PC-9 (cell line): ENCODE data around the gene CCDC33. TPM values are rescaled to one million over a fixed set of nuclear protein-coding genes. Genes with fewer than 3 reads are reported as not detected.

ENCODE experiments used
- BruUV-seq: library from RNA; stranded (reverse); fragments of 400-500 nt; replicated peaks from 2 replicates; lab custom pipeline; 2021; lab: Mats Ljungman, UMichigan
- CTCF ChIA-PET: fragments of 300-600 bp; sonication (Branson Sonifier 250); formaldehyde crosslinking; loops from one replicate; lab custom pipeline; 2022; ENCODE audit warnings: antibody characterized with exemption; lab: Charles Lee
- POLR2A ChIA-PET: fragments of 300-600 bp; sonication (Branson Sonifier 250); formaldehyde crosslinking; loops from one replicate; lab custom pipeline; 2022; ENCODE audit warnings: antibody characterized with exemption; ENCODE audit not compliant: unreplicated experiment; lab: Charles Lee
- DNase-seq, 2 experiments: peaks; one replicate each; pipeline versions ENCODE4 v3.0.0 to v3.0.0-alpha.2; 2015 to 2022; ENCODE audit warnings: mixed read lengths in 1 of 2
- H2AFZ ChIP-seq: fragments of 200-600 bp; sonication (generic); 2 replicates; pipeline ENCODE4 v1.8.1; 2017; ENCODE audit warnings: antibody characterized with exemption
- H3F3A ChIP-seq: fragments of 200-600 bp; sonication (generic); 2 replicates; pipeline ENCODE4 v1.8.1; 2017; ENCODE audit warnings: antibody characterized with exemption, mild to moderate bottlenecking, low read depth; ENCODE audit not compliant: insufficient read depth
- H3K27ac ChIP-seq: fragments of 200-600 bp; sonication (generic); 2 replicates; pipeline ENCODE4 v1.6.1; 2016; ENCODE audit warnings: mixed run types
- H3K27me3 ChIP-seq: fragments of 200-600 bp; sonication (generic); 2 replicates; pipeline ENCODE4 v1.6.1; 2016; ENCODE audit warnings: low read depth, mixed run types; ENCODE audit not compliant: insufficient read depth
- H3K36me3 ChIP-seq: fragments of 200-600 bp; sonication (generic); 2 replicates; pipeline ENCODE4 v1.6.1; 2016; ENCODE audit warnings: low read depth, mixed run types
- H3K4me1 ChIP-seq: fragments of 200-600 bp; sonication (generic); replicated peaks from 2 replicates; pipeline ENCODE4 v1.6.1; 2016; ENCODE audit warnings: mixed run types; ENCODE audit not compliant: insufficient read depth
- H3K4me2 ChIP-seq: fragments of 200-600 bp; sonication (generic); 2 replicates; pipeline ENCODE4 v1.6.1; 2017; ENCODE audit warnings: mixed run types
- H3K4me3 ChIP-seq: fragments of 200-600 bp; sonication (generic); 2 replicates; pipeline ENCODE4 v1.6.1; 2016; ENCODE audit warnings: mixed run types
- H3K79me2 ChIP-seq: fragments of 200-600 bp; sonication (generic); 2 replicates; pipeline ENCODE4 v1.6.1; 2017; ENCODE audit warnings: low read depth, mixed run types
- H3K9me2 ChIP-seq: fragments of 200-600 bp; sonication (generic); 2 replicates; pipeline ENCODE4 v1.8.1; 2017; ENCODE audit warnings: mild to moderate bottlenecking; ENCODE audit not compliant: insufficient read depth
- H3K9me3 ChIP-seq: fragments of 200-600 bp; sonication (generic); 2 replicates; pipeline ENCODE4 v1.8.1; 2016; ENCODE audit warnings: low read depth; ENCODE audit not compliant: insufficient read depth
- H4K20me1 ChIP-seq: fragments of 200-600 bp; sonication (generic); 2 replicates; pipeline ENCODE4 v1.8.1; 2017; ENCODE audit not compliant: insufficient read depth
- EZH2 ChIP-seq: fragments of 200-600 bp; sonication (generic); IDR thresholded peaks from 2 replicates; pipeline ENCODE4 v1.8.0; 2017; ENCODE audit warnings: antibody characterized with exemption, low read depth
- intact Hi-C: fragments of 100-400 bp; cut with micrococcal nuclease; formaldehyde crosslinking; loops from one replicate; pipeline ENCODE4 v1.10.0; 2022; ENCODE audit not compliant: unreplicated experiment
- total RNA-seq: library from RNA; stranded (reverse); gene quantifications from 2 replicates; pipeline ENCODE4 v1.2.3, GENCODE V29; 2021
- TF ChIP-seq, protein P1 (sequence below): fragments of 200-600 bp; sonication (generic); conservative IDR thresholded peaks from 2 replicates; pipeline ENCODE4 v1.6.1; 2017; ENCODE audit warnings: mixed run types, antibody characterized with exemption, mild to moderate bottlenecking, moderate library complexity

Gene CCDC33
- total RNA-seq, 1 experiment from 2014 or later, result 7.5 TPM

- no peak overlapping the region for H2AFZ ChIP-seq
- H3K9me2 ChIP-seq, result no peaks in the 10 kb centered on the region
- H3K27ac ChIP-seq, result peak overlapping the region; percentile 95
- peaks cover 80% of the 10 kb centered on the region for H3F3A ChIP-seq
- TF ChIP-seq EZH2, result no peak
- TF ChIP-seq, protein P1, sequence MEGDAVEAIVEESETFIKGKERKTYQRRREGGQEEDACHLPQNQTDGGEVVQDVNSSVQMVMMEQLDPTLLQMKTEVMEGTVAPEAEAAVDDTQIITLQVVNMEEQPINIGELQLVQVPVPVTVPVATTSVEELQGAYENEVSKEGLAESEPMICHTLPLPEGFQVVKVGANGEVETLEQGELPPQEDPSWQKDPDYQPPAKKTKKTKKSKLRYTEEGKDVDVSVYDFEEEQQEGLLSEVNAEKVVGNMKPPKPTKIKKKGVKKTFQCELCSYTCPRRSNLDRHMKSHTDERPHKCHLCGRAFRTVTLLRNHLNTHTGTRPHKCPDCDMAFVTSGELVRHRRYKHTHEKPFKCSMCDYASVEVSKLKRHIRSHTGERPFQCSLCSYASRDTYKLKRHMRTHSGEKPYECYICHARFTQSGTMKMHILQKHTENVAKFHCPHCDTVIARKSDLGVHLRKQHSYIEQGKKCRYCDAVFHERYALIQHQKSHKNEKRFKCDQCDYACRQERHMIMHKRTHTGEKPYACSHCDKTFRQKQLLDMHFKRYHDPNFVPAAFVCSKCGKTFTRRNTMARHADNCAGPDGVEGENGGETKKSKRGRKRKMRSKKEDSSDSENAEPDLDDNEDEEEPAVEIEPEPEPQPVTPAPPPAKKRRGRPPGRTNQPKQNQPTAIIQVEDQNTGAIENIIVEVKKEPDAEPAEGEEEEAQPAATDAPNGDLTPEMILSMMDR, result no peak
- no peak for DNase-seq
- H4K20me1 ChIP-seq, result no peaks in the 10 kb centered on the region
- no TSS peak for BruUV-seq
- CTCF ChIA-PET, result no interaction called here
- H3K4me1 ChIP-seq, result peaks cover 80% of the 10 kb centered on the region
- H3K9me3 ChIP-seq, result no peaks in the 10 kb centered on the region
- H3K79me2 ChIP-seq, result peaks cover 70% of the 10 kb centered on the region
- no peaks in the 10 kb centered on the region for H3K27me3 ChIP-seq
- POLR2A ChIA-PET, result interaction anchor here (0.6 kb wide), 1 partner anchor 37 kb away, joined by 3 read pairs; the partner anchor contains the start of gene CCDC33
- intact Hi-C loops, result no loop called here
- H3K4me3 ChIP-seq, result peak overlapping the region; percentile 73; the same call in 1 of the 2 replicates
- peaks cover 26% of the 10 kb centered on the region for H3K36me3 ChIP-seq
- H3K4me2 ChIP-seq, result peak overlapping the region; percentile 96
Observed at GRCh38 chr15:74199297-74199652, 36.9 kb upstream of the CCDC33 start.

- Histone ChIP-seq H2AFZ (no peak overlapping the region), H3K9me2 (no peaks in the 10 kb centered on the region), H3K4me1 (peaks cover 79% of the 10 kb centered on the region), H3K4me3 (peak overlapping the region; percentile 73; the same call in 1 of the 2 replicates), H3K27me3 (no peaks in the 10 kb centered on the region), H3F3A (peaks cover 68% of the 10 kb centered on the region), H3K27ac (peak overlapping the region; percentile 95), H4K20me1 (no peaks in the 10 kb centered on the region), H3K9me3 (no peaks in the 10 kb centered on the region), H3K4me2 (peak overlapping the region; percentile 96), H3K79me2 (peaks cover 74% of the 10 kb centered on the region), H3K36me3 (peaks cover 15% of the 10 kb centered on the region; the same call in 1 of the 2 replicates)
- intact Hi-C loops, result loop anchor here (1.0 to 10.0 kb wide), 4 partner anchors 14 to 216 kb away; no protein-coding TSS in a partner anchor
- no peak for TF ChIP-seq EZH2
- TF ChIP-seq, protein P1, result no peak
- BruUV-seq, result no TSS peak
- CTCF ChIA-PET, result interaction anchor here (0.7 to 1.5 kb wide), 3 partner anchors 40 to 1574 kb away, joined by 3 read pairs; no protein-coding TSS in a partner anchor
- POLR2A ChIA-PET, result interaction anchor here (0.5 to 1.3 kb wide), 4 partner anchors 15 to 40 kb away, joined by 4 to 7 read pairs (median 4); partner anchors contain the start of gene CCDC33
- DNase-seq, result peak; percentile 77 to 93
Observed at GRCh38 chr15:74200412-74200815, 35.7 kb upstream of the CCDC33 start.

GRCh38 chr15:74200871-74201419 lies 35.2 kb upstream of the CCDC33 start:
- no peak overlapping the region for H2AFZ ChIP-seq
- TF ChIP-seq, protein P1, result no peak
- TF ChIP-seq EZH2, result no peak
- BruUV-seq, result no TSS peak

More at GRCh38 chr15:74200871-74201419, 35.2 kb upstream of the CCDC33 start:
- H3K4me2 ChIP-seq, result peak overlapping the region; percentile 96
- intact Hi-C loops, result loop anchor here (1.0 to 10.0 kb wide), 5 partner anchors 14 to 216 kb away; no protein-coding TSS in a partner anchor
- no peaks in the 10 kb centered on the region for H3K27me3 ChIP-seq
- H3K9me2 ChIP-seq, result no peaks in the 10 kb centered on the region
- peak; percentile 81 to 83 for DNase-seq
- H3K9me3 ChIP-seq, result no peaks in the 10 kb centered on the region
- ChIA-PET CTCF (interaction anchor here (0.6 to 1.5 kb wide), 4 partner anchors 22 to 1575 kb away, joined by 3 to 5 read pairs (median 3); no protein-coding TSS in a partner anchor), POLR2A (interaction anchor here (0.5 to 1.3 kb wide), 4 partner anchors 15 to 39 kb away, joined by 4 to 7 read pairs (median 4); partner anchors contain the start of gene CCDC33)
- peak overlapping the region; percentile 95 for H3K27ac ChIP-seq
- H4K20me1 ChIP-seq, result no peaks in the 10 kb centered on the region
- peak overlapping the region; percentile 73 for H3K4me3 ChIP-seq
- H3K79me2 ChIP-seq, result peaks cover 74% of the 10 kb centered on the region
- H3K36me3 ChIP-seq, result 0 out of 2 replicates have a peak, but pooled peaks cover 11% of the 10 kb centered on the region
- peaks cover 77% of the 10 kb centered on the region for H3K4me1 ChIP-seq
- peaks cover 63% of the 10 kb centered on the region for H3F3A ChIP-seq
